H1 (cell line): ENCODE data around the gene PTPN7. TPM values are rescaled to one million over a fixed set of nuclear protein-coding genes. Genes with fewer than 3 reads are reported as not detected.
A peak's percentile ranks its signal among the peaks of the same experiment; 100 is the strongest.

Experiments used
- CTCF ChIA-PET: fragments of 300-600 bp; sonication (Branson Sonifier 250); formaldehyde crosslinking; loops from one replicate; lab custom pipeline; 2021; ENCODE audit not compliant: partially characterized antibody; lab: Charles Lee
- POLR2A ChIA-PET: fragments of 300-600 bp; sonication (Branson Sonifier 250); formaldehyde crosslinking; loops from one replicate; lab custom pipeline; 2021; ENCODE audit warnings: inconsistent platforms; ENCODE audit not compliant: partially characterized antibody; lab: Charles Lee
- DNase-seq, 2 experiments: peaks; one replicate each; pipeline versions ENCODE4 v3.0.0 to v3.0.0-alpha.2; 2010 to 2022; ENCODE audit warnings: low spot score in 2 of 2, low read depth in 1 of 2, mixed read lengths in 1 of 2
- FAIRE-seq: peaks from 2 replicates; lab custom pipeline; 2011; peaks lifted over from hg19 to GRCh38; lab: Jason Lieb, UNC
- H2AFZ ChIP-seq: 2 replicates; pipeline ENCODE4 v1.8.1; 2012; ENCODE audit warnings: low read length, inconsistent platforms
- H2AK5ac ChIP-seq: 2 replicates; pipeline ENCODE4 v1.6.1; 2013; ENCODE audit warnings: low read depth, low read length
- H2BK120ac ChIP-seq: replicated peaks from 2 replicates; pipeline ENCODE3; 2013; ENCODE audit warnings: low read depth, low read length, inconsistent platforms
- H2BK12ac ChIP-seq: 2 replicates; pipeline ENCODE4 v1.6.1; 2013; ENCODE audit warnings: low read depth, low read length
- H2BK15ac ChIP-seq: 2 replicates; pipeline ENCODE4 v1.6.1; 2013; ENCODE audit warnings: low read length
- H2BK20ac ChIP-seq: 2 replicates; pipeline ENCODE4 v1.6.1; 2013; ENCODE audit warnings: low read length
- H2BK5ac ChIP-seq: 2 replicates; pipeline ENCODE4 v1.6.1; 2013; ENCODE audit warnings: low read depth, low read length
- H3K14ac ChIP-seq: 2 replicates; pipeline ENCODE4 v1.6.1; 2013; ENCODE audit warnings: inconsistent platforms; ENCODE audit not compliant: insufficient read length
- H3K18ac ChIP-seq: 2 replicates; pipeline ENCODE4 v1.6.1; 2013; ENCODE audit warnings: low read length; ENCODE audit errors: extremely low read depth
- H3K23ac ChIP-seq: 2 replicates; pipeline ENCODE4 v1.6.1; 2013; ENCODE audit warnings: inconsistent platforms; ENCODE audit not compliant: insufficient read length
- H3K23me2 ChIP-seq: 2 replicates; pipeline ENCODE4 v1.6.1; 2013; ENCODE audit warnings: low read depth, low read length
- H3K27ac ChIP-seq: 2 replicates; pipeline ENCODE4 v1.6.1; 2011; ENCODE audit warnings: low read depth, low read length, inconsistent platforms
- H3K27me3 ChIP-seq, 4 experiments: replicated peaks in 1 of 4; 1 replicate in 1 of 4; 2 replicates in 3 of 4; pipeline versions ENCODE4 v1.6.1 to v1.8.1; 2011 to 2013; ENCODE audit warnings: low read length in 3 of 4, mild to moderate bottlenecking in 3 of 4, inconsistent platforms in 2 of 4, mixed read lengths in 2 of 4, moderate library complexity in 1 of 4; ENCODE audit not compliant: control insufficient read depth in 3 of 4, insufficient read depth in 3 of 4; ENCODE audit errors: extremely low read depth in 1 of 4
- H3K36me3 ChIP-seq, 4 experiments: 2 replicates each; pipeline versions ENCODE4 v1.6.1 to v1.8.1; 2011 to 2013; ENCODE audit warnings: mild to moderate bottlenecking in 4 of 4, low read length in 3 of 4, moderate library complexity in 2 of 4, control low read depth in 1 of 4, inconsistent platforms in 1 of 4; ENCODE audit not compliant: insufficient read depth in 4 of 4, control insufficient read depth in 2 of 4
- H3K4ac ChIP-seq: replicated peaks from 2 replicates; pipeline ENCODE3; 2013; ENCODE audit warnings: low read length, low read depth, mixed read lengths, inconsistent platforms; ENCODE audit not compliant: insufficient read length
- H3K4me1 ChIP-seq, 4 experiments: replicated peaks in 1 of 4; 1 replicate in 1 of 4; 2 replicates in 3 of 4; pipeline versions ENCODE4 v1.6.1 to v1.8.1; 2011 to 2013; ENCODE audit warnings: low read length in 3 of 4, inconsistent platforms in 2 of 4, mixed read lengths in 1 of 4; ENCODE audit not compliant: insufficient read depth in 4 of 4, control insufficient read depth in 3 of 4
- H3K4me2 ChIP-seq, 2 experiments: 2 replicates each; pipeline versions ENCODE4 v1.6.1 to v1.8.1; 2011 to 2013; ENCODE audit warnings: low read depth in 2 of 2, low read length in 2 of 2, control low read depth in 1 of 2, inconsistent platforms in 1 of 2, mild to moderate bottlenecking in 1 of 2; ENCODE audit not compliant: insufficient read depth in 1 of 2
- H3K4me3 ChIP-seq, 4 experiments: fragments of 200-600, 300-600 bp in 1 of 4; sonication (generic), shearing (Covaris generic), sonication (Bioruptor Twin) in 1 of 4; 2 replicates each; pipeline versions ENCODE4 v1.5.1 to v1.8.1; 2011 to 2016; ENCODE audit warnings: low read length in 4 of 4, low read depth in 3 of 4, control low read depth in 2 of 4, inconsistent platforms in 2 of 4, mild to moderate bottlenecking in 2 of 4, mixed read lengths in 1 of 4, moderate library complexity in 1 of 4; ENCODE audit not compliant: insufficient read depth in 2 of 4; ENCODE audit errors: extremely low read depth in 1 of 4
- H3K56ac ChIP-seq: replicated peaks from 2 replicates; pipeline ENCODE3; 2013; ENCODE audit warnings: low read depth, mild to moderate bottlenecking, mixed read lengths, low read length, inconsistent platforms; ENCODE audit not compliant: insufficient read length
- H3K79me1 ChIP-seq: 2 replicates; pipeline ENCODE4 v1.6.1; 2013; ENCODE audit warnings: low read depth, low read length, control low read depth
- H3K79me2 ChIP-seq, 2 experiments: 2 replicates each; pipeline versions ENCODE4 v1.6.1 to v1.8.1; 2012 to 2013; ENCODE audit warnings: low read length in 2 of 2, mild to moderate bottlenecking in 2 of 2, inconsistent platforms in 1 of 2; ENCODE audit not compliant: insufficient read depth in 2 of 2, control insufficient read depth in 1 of 2
- H3K9ac ChIP-seq, 4 experiments: replicated peaks in 1 of 4; 1 replicate in 1 of 4; 2 replicates in 3 of 4; pipeline versions ENCODE4 v1.6.1 to v1.8.1; 2011 to 2013; ENCODE audit warnings: low read depth in 3 of 4, low read length in 3 of 4, control low read depth in 2 of 4, mild to moderate bottlenecking in 2 of 4, moderate library complexity in 2 of 4, inconsistent platforms in 1 of 4; ENCODE audit errors: extremely low read depth in 1 of 4
- H3K9me3 ChIP-seq, 2 experiments: 2 replicates each; pipeline versions ENCODE4 v1.6.1 to v1.8.1; 2012 to 2013; ENCODE audit warnings: mild to moderate bottlenecking in 2 of 2, moderate library complexity in 2 of 2, control low read depth in 1 of 2, inconsistent platforms in 1 of 2, low read depth in 1 of 2, low read length in 1 of 2, mixed read lengths in 1 of 2; ENCODE audit not compliant: insufficient read depth in 2 of 2
- H4K20me1 ChIP-seq, 2 experiments: replicated peaks in 1 of 2; 2 replicates each; pipeline versions ENCODE3 to v1.8.1; 2011 to 2013; ENCODE audit warnings: inconsistent platforms in 2 of 2, low read length in 2 of 2, mild to moderate bottlenecking in 1 of 2; ENCODE audit not compliant: insufficient read depth in 2 of 2, control insufficient read depth in 1 of 2
- H4K5ac ChIP-seq: 2 replicates; pipeline ENCODE4 v1.6.1; 2013; ENCODE audit warnings: low read length, low read depth, mixed read lengths, inconsistent platforms; ENCODE audit not compliant: insufficient read length
- H4K8ac ChIP-seq: 2 replicates; pipeline ENCODE4 v1.8.0; 2013; ENCODE audit warnings: mild to moderate bottlenecking, moderate library complexity, low read length, inconsistent platforms; ENCODE audit not compliant: insufficient read depth; ENCODE audit errors: extremely low read depth
- H4K91ac ChIP-seq: replicated peaks from 2 replicates; pipeline ENCODE3; 2013; ENCODE audit warnings: low read length, mixed read lengths, inconsistent platforms; ENCODE audit not compliant: insufficient read length
- CHD1 ChIP-seq: IDR thresholded peaks from 2 replicates; pipeline ENCODE4 v1.6.1; 2012; ENCODE audit warnings: low read depth, low read length, improper control_type of control experiment
- CREB1 ChIP-seq: IDR thresholded peaks from 2 replicates; pipeline ENCODE4 v1.6.1; 2012; ENCODE audit warnings: inconsistent platforms
- EZH2 ChIP-seq: fragments of 200-600 bp; sonication (generic); IDR thresholded peaks from 2 replicates; pipeline ENCODE4 v1.7.1; 2012; ENCODE audit warnings: low read depth, mild to moderate bottlenecking, moderate library complexity, low read length, inconsistent platforms; ENCODE audit not compliant: severe bottlenecking
- JUN ChIP-seq: IDR thresholded peaks from 2 replicates; pipeline ENCODE4 v1.6.1; 2011; ENCODE audit warnings: low read depth, mild to moderate bottlenecking, improper control_type of control experiment, low read length
- KDM4A ChIP-seq: IDR thresholded peaks from one replicate; pipeline ENCODE4 v1.7.1; 2012; ENCODE audit warnings: low read depth, mild to moderate bottlenecking, moderate library complexity, low read length, inconsistent platforms; ENCODE audit not compliant: severe bottlenecking
- SUZ12 ChIP-seq: fragments of 200-600 bp; sonication (generic); IDR thresholded peaks from 2 replicates; pipeline ENCODE4 v1.6.1; 2012; ENCODE audit warnings: mild to moderate bottlenecking, inconsistent platforms, low read length, moderate library complexity, mixed read lengths
- WGBS, 2 experiments: shearing (Covaris generic) in 1 of 2; methylation state at CpG; one replicate each; pipeline versions ENCODE4 v1.1.6 to v1.1.7; 2013 to 2015; ENCODE audit warnings: low lambda C conversion rate in 2 of 2, mixed read lengths in 2 of 2, inconsistent platforms in 1 of 2, low coverage in 1 of 2, missing lambda C conversion rate in 1 of 2; ENCODE audit not compliant: insufficient replicate concordance in 2 of 2, insufficient coverage in 1 of 2, insufficient read length in 1 of 2; ENCODE audit errors: extremely low coverage in 1 of 2, missing lambda C conversion rate in 1 of 2; 5-methylcytosine and 5-hydroxymethylcytosine counted together
- polyA plus RNA-seq, 7 experiments: library from polyadenylated mRNA; depleted of rRNA in 3 of 7; stranded (reverse) in 5 of 7; unstranded in 2 of 7; fragments of >200 nt in 5 of 7; fragments of 200-250 nt in 2 of 7; gene quantifications; 1 replicate in 5 of 7; 2 replicates in 1 of 7; 4 replicates in 1 of 7; pipeline versions ENCODE4 v1.2.1 to v1.2.3, GENCODE V29; 2011 to 2013; ENCODE audit warnings: missing spikeins in 2 of 7, mixed read lengths in 2 of 7
- total RNA-seq: library from RNA; stranded (reverse); fragmentation: NEBNext Ultra II Directional; extraction: Animal tissue kit (Norgen Biotek cat#: 25700); gene quantifications from 2 replicates; pipeline ENCODE4 v1.2.1, GENCODE V29; 2021
- TF ChIP-seq, protein P1 (sequence below), 3 experiments: IDR thresholded peaks; 1 replicate in 2 of 3; 2 replicates in 1 of 3; pipeline versions ENCODE4 v1.5.1 to v1.6.1; 2011; ENCODE audit warnings: low read length in 3 of 3, mild to moderate bottlenecking in 3 of 3, inconsistent platforms in 2 of 3, low read depth in 1 of 3, moderate library complexity in 1 of 3; ENCODE audit not compliant: insufficient read depth in 1 of 3; ENCODE audit errors: control extremely low read depth in 1 of 3

PTPN7 gene
- total and polyA plus RNA-seq, 2 of the 8 experiments (the other 6 are each of a cell fraction or from before 2014, with no cell fraction given): 0.20 TPM; not detected in 1

DNA sequence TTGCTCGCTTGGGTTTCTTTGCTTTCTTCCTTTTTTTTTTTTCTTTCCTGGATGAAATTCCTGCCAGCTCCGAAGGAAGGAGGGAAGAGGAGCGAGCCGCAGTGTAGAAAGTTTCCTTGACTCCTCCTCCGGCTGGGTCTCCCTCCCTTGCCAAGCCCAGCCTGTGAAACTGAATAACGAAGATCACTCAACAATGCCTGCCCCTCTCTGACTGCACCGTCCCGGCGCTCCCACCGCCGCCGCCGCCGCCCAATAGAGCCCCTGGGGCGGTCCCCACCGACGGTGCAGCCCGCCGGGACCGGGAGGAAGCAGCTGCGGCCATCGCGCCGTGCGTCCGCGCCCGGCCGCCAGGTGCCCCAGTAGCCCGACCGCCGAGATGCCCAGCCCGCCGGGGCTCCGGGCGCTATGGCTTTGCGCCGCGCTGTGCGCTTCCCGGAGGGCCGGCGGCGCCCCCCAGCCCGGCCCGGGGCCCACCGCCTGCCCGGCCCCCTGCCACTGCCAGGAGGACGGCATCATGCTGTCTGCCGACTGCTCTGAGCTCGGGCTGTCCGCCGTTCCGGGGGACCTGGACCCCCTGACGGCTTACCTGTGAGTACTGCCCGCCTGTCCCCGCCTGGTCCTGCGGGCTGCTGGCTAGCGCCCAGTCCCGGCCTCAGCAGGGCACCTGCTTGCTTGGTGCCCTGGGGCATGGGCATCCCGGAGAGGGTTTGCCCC is 33.4 kb upstream of the PTPN7 start, which contains the start of gene LGR6:
LGR6 (plus strand) TSS at position 186 of the 714 bp plus-strand sequence; CDS start at position 377, 191 bp downstream.
- Histone ChIP-seq H3K23ac (no peak within 1 kb of the TSS), H4K20me1 (no peaks in the 10 kb centered on the region), H4K91ac (no peak within 1 kb of the TSS), H3K18ac (no peak within 1 kb of the TSS), H3K4me3 (peak within 1 kb of the TSS; percentile 22 to 65 (median 37); a peak in 6 of 8 replicates), H2BK5ac (no peak within 1 kb of the TSS), H3K4me2 (peak within 1 kb of the TSS; percentile 48 to 86), H3K27ac (no peak within 1 kb of the TSS), H2AFZ (peak within 1 kb of the TSS; percentile 85; the same call in 1 of the 2 replicates), H2BK15ac (0 out of 2 replicates have a peak within 1 kb of the TSS, but pooled peaks have one; percentile 53), H4K8ac (peak within 1 kb of the TSS; percentile 51), H2BK20ac (no peak within 1 kb of the TSS), H3K23me2 (peaks cover 5% of the 10 kb centered on the region; the same call in 1 of the 2 replicates), H3K27me3 (peaks cover 16 to 31% (median 22%) of the 10 kb centered on the region in 4 experiments), H3K9me3 (no peaks in the 10 kb centered on the region), H2BK12ac (peak within 1 kb of the TSS; percentile 27; the same call in 1 of the 2 replicates), H3K14ac (no peak within 1 kb of the TSS), H3K79me1 (no peaks in the 10 kb centered on the region), H3K4me1 (peaks cover 0 to 9% (median 2%) of the 10 kb centered on the region in 4 experiments; a peak in 5 of 7 replicates), H3K79me2 (no peaks in the 10 kb centered on the region), H3K9ac (peak within 1 kb of the TSS in 1 of 4 experiments; percentile 51; a peak in 1 of 7 replicates), H3K36me3 (no peaks in the 10 kb centered on the region), H3K4ac (no peak within 1 kb of the TSS)
- POLR2A ChIA-PET: interaction anchor here (1.5 to 1.6 kb wide), 2 partner anchors 9 to 41 kb away, joined by 3 read pairs; no protein-coding TSS in a partner anchor
- 24% methylated on average over 12 of the region's 61 CpGs; no CpG with 5 or more reads in 1 of the 2 experiments for WGBS, 2 experiments
- CTCF ChIA-PET: interaction anchor here (0.6 to 6.3 kb wide), 39 partner anchors 9 to 675 kb away, joined by 3 to 52 read pairs (median 5); no protein-coding TSS in a partner anchor
- FAIRE-seq: no peak
- peak in 1 of 2 experiments; percentile 75 for DNase-seq
- TF ChIP-seq KDM4A (peak; percentile 37), JUN (no peak), CHD1 (no peak), CREB1 (no peak), SUZ12 (peak; percentile 66; the same call in 1 of the 2 replicates), EZH2 (no peak)
- TF ChIP-seq, protein P1, sequence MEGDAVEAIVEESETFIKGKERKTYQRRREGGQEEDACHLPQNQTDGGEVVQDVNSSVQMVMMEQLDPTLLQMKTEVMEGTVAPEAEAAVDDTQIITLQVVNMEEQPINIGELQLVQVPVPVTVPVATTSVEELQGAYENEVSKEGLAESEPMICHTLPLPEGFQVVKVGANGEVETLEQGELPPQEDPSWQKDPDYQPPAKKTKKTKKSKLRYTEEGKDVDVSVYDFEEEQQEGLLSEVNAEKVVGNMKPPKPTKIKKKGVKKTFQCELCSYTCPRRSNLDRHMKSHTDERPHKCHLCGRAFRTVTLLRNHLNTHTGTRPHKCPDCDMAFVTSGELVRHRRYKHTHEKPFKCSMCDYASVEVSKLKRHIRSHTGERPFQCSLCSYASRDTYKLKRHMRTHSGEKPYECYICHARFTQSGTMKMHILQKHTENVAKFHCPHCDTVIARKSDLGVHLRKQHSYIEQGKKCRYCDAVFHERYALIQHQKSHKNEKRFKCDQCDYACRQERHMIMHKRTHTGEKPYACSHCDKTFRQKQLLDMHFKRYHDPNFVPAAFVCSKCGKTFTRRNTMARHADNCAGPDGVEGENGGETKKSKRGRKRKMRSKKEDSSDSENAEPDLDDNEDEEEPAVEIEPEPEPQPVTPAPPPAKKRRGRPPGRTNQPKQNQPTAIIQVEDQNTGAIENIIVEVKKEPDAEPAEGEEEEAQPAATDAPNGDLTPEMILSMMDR (IDR thresholded peaks at IDR 0.05; ENCODE audit: control extremely low read depth in 1 of 3, insufficient read depth in 1 of 3, low read depth in 1 of 3, low read length in 3 of 3): peak in 1 of 3 experiments; percentile 15; a peak in 1 of 4 replicates
- TF ChIP-seq, all 59 proteins: peak for 3
- Histone ChIP-seq H2BK120ac (no peak within 1 kb of the TSS), H2AK5ac (no peak within 1 kb of the TSS), H3K56ac (no peak within 1 kb of the TSS), H4K5ac (no peak within 1 kb of the TSS)
